ENCODE measurements around the gene SH3BGRL2.
A peak's percentile ranks its signal among the peaks of the same experiment; 100 is the strongest.
"Not testable (repeated sequence)": the region's sequence is repeated elsewhere in the genome, so short reads cannot be mapped to it uniquely, and the experiment has no call there.

The SH3BGRL2 gene

GRCh38 chr6:79614326-79615305 lies 16.5 kb upstream of the SH3BGRL2 start:
- no peak for DNase-seq

DNA sequence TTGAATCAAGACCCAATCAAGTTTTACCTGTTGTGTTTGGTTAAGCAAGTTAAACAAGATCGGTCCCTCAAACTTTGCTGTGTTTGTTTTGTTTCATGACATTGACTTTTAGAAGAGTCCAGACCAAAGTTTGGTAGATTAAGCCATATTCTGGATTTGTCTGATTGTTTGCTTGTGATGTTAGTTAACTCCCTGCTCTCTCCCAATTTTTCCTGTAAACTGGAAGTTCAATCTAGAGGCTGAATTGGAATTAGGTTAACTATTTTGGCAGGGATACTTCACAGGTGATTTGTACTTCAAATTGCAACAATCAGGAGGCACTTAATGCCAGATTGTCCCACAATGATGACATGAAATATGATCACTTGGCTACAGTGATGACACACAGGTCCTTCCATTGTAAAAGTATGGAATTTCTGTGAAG lies 13.6 kb upstream of the SH3BGRL2 start:
- peak in 1 of 3 experiments; percentile 51 for DNase-seq

DNA sequence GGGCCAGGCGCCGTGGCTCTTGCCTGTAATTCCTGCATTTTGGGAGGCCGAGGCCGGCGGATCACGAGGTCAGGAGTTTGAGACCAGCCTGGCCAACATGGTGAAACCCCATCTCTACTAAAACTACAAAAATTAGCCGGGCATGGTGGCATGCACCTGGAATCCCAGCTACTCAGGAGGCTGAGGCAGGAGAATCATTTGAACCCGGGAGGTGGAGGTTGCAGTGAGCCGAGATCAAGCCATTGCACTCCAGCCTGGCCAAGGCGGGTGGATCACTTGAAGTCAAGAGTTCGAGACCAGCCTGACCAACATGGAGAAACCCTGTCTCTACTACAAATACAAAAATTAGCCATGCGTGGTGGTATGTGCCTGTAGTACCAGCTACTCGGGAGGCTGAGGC lies 12.7 kb upstream of the SH3BGRL2 start:
- DNase-seq = not testable (repeated sequence)

DNA sequence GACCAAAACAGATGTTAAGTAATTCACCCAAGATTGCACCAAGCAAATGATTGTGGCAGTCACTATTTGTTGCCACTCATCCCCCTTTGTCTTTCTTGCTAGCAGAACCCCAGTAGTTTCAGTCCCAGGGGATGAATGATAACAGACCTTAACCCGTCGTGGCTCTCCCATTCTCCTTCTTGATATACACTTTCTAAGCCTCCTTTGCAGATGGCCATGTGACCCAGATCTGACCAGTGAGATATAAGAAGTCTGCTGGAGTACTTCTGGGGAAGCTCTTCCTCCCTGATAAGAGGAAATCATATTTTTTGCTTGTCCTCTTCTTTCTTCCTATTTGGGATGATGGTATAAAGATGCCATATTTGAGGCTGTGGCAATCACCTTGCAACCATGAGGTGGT lies 9.6 kb upstream of the SH3BGRL2 start:
- DNase-seq = no peak

- no peak for DNase-seq
Observed at GRCh38 chr6:79622364-79622763, 8.8 kb upstream of the SH3BGRL2 start.

DNA sequence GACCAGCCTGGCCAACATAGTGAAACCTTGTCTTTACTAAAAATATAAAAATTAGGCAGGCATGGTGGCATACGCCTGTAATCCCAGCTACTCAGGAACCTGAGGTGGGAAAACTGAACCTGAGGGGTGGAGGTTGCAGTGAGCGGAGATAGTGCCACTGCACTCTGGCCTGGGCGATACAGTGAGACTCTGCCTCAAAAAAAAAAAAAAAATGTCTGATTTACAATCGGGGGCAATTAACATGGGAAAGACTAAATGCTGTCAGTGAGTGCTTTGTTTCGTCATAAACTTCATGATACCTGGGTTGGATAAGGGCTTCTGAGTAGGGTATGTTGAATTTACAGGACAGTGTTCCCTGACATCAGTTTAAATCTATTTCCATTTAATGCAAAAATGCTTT lies 8.0 kb upstream of the SH3BGRL2 start:
- no peak for DNase-seq

DNA sequence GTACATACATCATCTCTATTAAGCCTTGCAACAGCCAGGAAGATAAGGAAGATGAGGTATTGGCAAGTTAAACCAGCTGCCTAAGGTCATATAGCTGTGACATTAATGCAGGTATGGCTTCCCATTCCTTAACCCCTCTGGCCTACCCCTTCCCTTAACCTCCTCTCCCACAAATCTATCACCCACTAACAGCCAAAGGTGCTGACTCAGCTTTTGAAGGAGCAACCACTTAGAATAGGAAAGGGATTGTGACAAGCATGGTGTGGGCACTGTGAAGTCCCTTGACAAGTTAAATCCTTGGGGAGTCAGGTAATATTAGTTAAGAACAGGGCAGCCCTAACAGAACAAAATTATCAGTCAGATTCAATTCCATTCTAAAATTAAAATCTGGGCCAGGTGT lies 5.4 kb upstream of the SH3BGRL2 start:
- DNase-seq = no peak

DNA sequence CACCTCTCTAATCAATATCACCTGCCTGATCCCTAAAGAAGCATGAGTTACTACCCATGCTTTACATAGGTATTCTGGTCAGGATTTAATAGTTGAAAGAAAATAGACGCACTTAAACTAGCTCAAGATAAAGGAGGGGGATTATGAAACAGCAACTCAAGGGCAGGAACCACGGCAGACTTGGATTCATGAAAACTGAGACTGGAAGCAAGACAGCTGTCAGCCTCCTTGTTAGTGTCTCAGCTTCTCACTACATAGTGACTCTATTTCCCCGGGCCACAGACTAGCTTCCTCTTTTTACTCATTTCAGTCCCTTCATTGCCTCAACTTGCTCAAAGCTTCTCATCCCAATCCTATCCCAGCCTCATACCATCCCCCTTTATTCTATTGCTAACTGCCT lies 4.3 kb upstream of the SH3BGRL2 start:
- DNase-seq = no peak

DNA sequence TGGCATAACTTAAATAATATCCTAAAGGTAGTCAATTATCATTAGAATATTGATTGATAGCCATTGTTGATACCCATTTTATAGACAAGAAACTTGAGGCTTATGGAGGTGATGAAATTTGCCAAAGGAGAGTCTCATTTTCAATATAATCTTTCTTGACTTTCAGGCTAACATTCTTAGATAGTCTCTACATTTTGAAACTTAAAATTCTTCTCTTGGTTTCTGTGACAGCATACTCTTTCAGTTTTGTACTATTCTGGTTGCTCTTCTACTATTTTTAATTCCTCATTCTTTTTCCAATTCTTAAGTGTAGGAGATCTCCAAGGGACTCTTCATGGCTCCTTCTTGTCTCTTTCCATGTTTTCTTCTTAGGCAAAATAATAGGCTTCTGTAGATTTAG lies 3.7 kb upstream of the SH3BGRL2 start:
- no peak for DNase-seq

DNA sequence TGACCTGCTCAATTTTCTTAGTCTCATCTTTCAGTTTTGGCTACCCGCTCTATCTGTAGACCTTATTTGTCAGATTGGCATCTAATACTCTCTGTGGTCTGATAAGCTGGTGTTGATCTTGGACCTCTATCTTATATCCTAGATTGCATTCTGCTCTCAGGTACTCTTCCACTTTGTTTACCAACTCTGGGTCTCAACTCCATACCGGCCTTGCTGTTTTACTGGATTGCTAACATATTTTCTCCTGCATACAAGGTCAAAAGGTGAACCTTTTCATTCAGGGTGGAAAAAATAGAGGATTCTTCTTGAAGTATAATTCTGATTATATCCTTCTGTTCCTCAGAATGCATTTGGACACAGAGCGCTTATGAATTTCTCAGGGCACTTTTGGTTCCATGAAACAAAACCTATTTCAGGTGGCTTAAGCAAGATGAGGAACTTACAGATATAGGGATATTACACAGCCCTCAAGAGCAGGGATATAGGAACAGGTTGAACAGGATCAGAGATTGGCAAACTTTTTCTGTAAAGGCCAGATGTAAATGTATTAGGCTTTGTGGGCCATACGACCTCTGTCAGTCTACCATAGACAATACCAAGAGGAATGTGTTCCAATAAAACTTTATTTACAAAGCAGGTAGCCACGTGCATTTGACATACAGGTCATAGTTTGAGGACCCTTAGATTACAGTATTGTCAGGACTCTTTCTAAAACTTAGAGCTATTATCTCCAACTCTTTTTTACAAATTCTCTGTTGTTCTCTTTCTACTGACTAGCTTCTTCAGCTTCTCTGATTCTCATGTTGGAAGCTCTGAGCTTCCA lies 2.5 kb upstream of the SH3BGRL2 start:
- no peak for DNase-seq

GRCh38 chr6:79630380-79630882 lies 698 bp upstream of the SH3BGRL2 start:
- DNase-seq = peak in 1 of 3 experiments; percentile 46

DNA sequence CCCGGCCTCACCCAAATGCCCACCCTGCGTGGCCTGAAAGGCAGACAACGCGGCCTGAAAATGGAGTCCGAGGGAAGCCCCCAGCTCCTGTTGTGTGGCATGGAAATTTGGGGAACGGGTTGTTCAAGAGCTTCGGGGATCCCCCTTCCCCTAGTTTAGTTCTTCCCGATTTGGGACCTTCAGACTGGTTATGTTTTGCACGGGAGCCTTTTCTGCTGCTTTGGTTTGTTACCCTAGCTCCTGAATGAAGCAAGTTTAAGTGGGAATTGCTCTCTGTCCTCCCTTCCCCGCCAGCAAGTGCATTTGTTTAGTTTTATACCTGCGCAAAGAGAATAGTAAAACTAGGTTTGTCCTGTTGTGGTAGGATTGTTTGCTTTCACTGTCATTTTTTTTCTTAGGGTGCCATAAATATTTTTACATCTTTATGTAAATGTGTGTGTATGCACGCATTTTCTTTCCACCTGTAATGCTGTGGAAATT lies 604 bp downstream of the SH3BGRL2 start:
- peak in 1 of 3 experiments; percentile 52 for DNase-seq

DNA sequence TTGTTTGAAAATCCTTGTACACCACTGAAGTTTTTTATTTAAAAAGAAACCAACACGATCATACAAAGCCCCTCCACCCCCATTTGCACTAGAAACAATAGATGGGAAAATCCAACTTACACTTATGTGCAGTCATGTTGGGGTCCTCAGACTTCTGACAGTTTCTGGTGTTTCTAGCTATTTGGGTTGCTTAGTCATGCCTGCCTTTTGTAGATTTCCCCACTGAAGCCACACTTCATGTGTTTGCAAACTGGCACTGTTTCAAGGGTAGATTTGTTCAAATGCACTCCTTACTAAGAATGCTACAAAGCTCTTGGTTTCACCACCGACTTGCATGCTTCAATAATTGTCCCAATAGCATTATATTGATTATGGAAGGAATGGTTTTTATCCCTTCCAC lies 1.5 kb downstream of the SH3BGRL2 start:
- DNase-seq = peak in 1 of 3 experiments; percentile 45

DNA sequence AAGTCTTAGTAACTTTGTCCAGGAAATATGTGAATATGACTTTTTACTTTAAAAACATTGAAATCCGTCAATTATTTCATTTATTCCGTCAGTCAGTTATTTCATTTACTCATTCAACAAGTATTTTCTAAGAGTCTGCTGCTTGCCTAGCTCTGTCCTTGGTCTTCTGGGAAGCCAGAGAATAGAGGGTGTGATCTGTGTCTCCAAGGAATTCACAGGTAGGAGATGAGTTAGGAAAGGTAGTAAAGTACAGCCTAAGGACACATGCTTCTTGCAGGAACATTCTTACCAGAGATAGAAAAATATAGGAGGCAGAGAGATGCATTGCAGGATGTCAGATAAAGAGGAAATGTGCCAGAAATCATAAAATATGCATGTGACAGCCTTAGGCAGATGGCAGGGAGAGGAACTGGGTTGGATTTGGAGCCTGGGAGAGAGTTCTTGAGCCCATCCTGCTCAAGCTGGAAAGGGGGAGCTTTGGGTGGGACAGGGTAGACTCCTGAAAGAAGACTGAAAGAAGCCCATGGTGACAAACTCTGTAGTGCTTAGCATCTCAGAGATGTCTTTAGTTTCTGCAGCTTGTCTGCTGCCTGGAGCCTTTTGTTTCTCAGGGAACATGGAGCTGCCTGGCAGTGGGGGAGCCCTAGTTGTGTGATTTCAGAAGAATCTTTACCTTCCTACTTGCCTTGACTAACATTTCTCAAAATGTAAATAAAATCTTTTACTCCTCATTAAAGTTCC lies 3.5 kb downstream of the SH3BGRL2 start:
- DNase-seq = no peak

DNA sequence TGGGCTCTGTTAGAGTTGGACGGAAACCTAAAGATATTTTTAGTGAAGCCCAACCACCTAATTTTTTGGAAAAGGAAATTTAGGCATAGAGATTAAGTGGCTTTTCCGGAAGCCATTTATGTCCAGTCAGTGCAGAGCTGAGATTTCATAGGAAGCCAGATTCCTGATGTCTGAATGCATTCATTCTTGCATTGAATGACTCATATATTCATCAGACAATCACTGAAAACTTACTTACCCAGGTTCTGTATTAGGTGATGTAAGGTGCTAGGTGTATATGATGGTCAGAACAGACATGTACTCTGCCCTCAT lies 4.1 kb downstream of the SH3BGRL2 start:
- no peak for DNase-seq

DNA sequence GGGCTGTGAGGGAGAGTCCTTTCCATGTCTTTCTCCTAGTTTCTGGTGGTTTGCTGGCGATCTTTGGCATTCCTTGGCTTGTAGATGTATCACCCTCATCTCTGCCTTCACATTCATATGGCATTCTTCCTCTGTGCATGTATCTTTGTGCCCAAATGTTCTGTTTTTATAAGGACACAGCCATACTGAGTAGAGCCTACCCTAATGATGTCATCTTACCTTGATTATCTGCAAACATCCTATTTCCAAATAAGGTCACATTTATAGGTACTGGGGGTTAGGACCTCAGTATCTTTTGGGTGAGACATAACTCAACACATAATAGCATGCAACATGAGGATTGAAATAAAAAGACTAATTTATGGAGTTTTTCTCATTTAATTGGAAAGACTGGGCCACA lies 5.5 kb downstream of the SH3BGRL2 start:
- no peak for DNase-seq

DNA sequence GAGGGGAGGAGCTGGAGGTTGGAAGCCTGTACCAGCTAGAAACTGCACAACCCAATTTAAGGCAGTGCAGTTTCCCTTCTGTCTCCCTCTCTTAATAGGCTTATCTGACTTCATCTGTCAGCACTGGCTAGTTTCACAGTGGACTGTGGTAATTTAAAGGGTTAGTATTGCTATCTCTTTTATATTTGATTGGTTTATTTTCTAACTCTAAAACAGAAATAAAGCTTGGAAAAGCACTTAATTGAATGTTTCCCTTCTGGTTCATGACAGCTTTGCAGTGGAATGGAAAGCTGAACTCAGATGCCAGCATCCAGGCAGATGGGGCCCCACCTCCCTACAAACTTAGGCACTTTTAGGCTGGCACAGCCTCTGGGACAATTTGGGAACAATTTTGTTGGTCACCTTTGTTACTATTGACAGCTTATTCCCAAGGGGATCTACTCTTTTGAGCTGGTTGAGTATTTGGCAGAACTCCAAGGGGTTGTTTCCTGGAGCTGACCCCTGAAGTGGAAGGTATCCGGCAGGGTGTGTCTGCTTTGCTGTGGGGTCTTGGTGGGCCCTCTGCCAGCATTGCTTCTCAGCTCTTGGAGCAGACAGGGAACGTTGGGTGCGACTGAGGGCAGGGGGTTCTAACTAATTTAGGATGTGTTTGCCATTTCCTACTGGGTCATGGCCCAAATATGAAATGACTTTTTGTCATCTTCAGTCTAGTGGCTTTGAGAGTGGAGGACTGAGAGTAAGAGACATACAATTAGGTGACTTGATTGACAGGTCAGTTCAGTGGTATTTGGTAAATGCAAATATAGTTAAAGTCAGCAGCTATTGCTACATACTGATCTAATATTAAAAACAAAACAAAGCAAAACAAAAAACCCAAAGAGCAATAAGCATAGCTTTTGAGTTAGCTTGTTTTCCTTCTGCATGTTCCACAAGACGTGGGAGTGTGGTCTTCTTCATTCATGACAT lies 9.3 kb downstream of the SH3BGRL2 start:
- DNase-seq = peak in 2 of 3 experiments; percentile 3 to 40

DNA sequence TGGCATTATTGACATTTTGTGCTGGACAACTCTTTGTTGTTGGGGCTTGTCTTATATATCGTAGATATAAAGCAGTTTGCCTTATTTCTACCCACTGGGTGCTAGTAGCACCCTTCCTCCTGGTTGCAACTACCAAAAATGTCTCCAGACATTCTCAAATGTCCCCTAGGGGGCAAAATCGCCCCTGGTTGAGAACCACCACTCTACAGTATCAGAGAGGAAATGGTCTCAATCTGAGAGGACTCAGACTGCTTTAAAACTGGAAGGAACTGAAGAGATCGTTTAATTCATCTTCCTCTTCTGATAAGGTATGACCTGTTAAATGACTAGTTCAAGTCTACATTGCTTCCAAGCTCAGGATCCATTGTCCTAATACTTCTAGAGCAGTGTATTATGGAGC lies 14.9 kb downstream of the SH3BGRL2 start:
- no peak for DNase-seq

DNA sequence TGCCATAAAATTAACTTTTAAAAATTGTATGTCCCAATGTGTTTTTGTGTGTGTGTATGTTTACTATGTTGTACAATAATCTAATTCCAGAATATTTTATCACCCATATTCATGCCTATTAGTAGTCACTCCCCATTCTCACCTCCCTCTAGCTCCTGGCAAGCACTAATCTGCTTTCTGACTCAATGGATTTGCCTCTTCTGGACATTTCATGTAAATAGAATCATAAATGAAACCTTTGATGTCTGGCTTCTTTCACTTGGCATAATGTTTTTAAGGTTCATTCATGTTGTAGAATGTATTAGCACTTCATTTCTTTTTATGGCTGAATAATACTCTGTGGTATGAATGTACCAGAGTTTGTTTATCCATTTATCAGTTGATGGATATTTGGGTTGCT lies 15.4 kb downstream of the SH3BGRL2 start:
- no peak for DNase-seq

- peak in 1 of 3 experiments; percentile 26 for DNase-seq
Observed at GRCh38 chr6:79647741-79648140, 16.6 kb downstream of the SH3BGRL2 start.

DNA sequence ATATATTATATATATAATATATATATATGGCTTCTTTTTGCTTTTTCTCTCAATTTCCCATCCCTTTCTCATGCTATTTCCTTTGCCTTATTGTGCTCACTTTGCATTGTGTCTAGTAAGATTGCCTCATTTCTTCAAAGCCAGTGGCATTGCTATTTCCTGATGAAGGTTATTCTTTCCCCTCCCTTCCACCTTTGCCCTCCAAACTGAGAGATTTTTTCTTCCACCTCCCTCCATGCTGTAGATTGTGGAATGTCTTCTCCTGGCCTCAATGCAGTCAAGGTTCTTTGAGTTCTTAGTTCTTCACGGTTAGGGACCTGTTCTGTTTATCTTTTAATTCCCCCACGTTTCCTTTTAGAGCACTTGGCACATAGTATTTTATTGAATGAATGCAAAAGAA lies 17.2 kb downstream of the SH3BGRL2 start:
- DNase-seq = no peak

- DNase-seq = no peak
Observed at GRCh38 chr6:79649016-79649415, 17.9 kb downstream of the SH3BGRL2 start.
